CD8-positive, alpha-beta memory T cell (primary cell): Measurements from ENCODE around the gene CCDC187. TPM values are rescaled to one million over a fixed set of nuclear protein-coding genes. Genes with fewer than 3 reads are reported as not detected.

ENCODE experiments used
- CTCF ChIA-PET: fragments of 350-600 bp; sonication (Branson Sonifier 250); formaldehyde crosslinking; loops from one replicate; lab custom pipeline; 2021; ENCODE audit warnings: antibody characterized with exemption; lab: Charles Lee
- POLR2A ChIA-PET: fragments of 350-600 bp; sonication (Branson Sonifier 250); formaldehyde crosslinking; loops from one replicate; lab custom pipeline; 2021; ENCODE audit warnings: antibody characterized with exemption; lab: Charles Lee
- DNase-seq, 5 donors: peaks; one replicate each; pipeline versions ENCODE4 v3.0.0 to v3.0.0-alpha.2; 2020 to 2022; ENCODE audit warnings: mixed read lengths in 1 of 5
- H3K27ac ChIP-seq: one replicate; pipeline ENCODE4 v1.7.0; 2013; ENCODE audit warnings: low read depth, mild to moderate bottlenecking, low read length, moderate library complexity
- H3K27me3 ChIP-seq: 2 replicates; pipeline ENCODE4 v1.7.0; 2013; ENCODE audit warnings: low read length, mild to moderate bottlenecking; ENCODE audit not compliant: insufficient read depth, poor library complexity, severe bottlenecking
- H3K36me3 ChIP-seq: 2 replicates; pipeline ENCODE4 v1.7.0; 2013; ENCODE audit warnings: mild to moderate bottlenecking, low read length, moderate library complexity; ENCODE audit not compliant: insufficient read depth
- H3K4me1 ChIP-seq: 2 replicates; pipeline ENCODE4 v1.7.0; 2013; ENCODE audit warnings: mild to moderate bottlenecking, low read length, moderate library complexity; ENCODE audit not compliant: insufficient read depth
- H3K4me3 ChIP-seq: 2 replicates; pipeline ENCODE4 v1.7.0; 2013; ENCODE audit warnings: mild to moderate bottlenecking, low read length
- H3K9me3 ChIP-seq: 2 replicates; pipeline ENCODE4 v1.7.0; 2013; ENCODE audit warnings: mild to moderate bottlenecking, low read length
- H3K27ac Mint-ChIP-seq, 8 donors: one replicate each; pipeline ENCODE4 v1.8.0; 2020 to 2021; ENCODE audit warnings: mixed read lengths in 8 of 8, mild to moderate bottlenecking in 6 of 8, inconsistent platforms in 3 of 8, moderate library complexity in 3 of 8
- H3K27me3 Mint-ChIP-seq, 2 donors: one replicate each; pipeline ENCODE4 v1.8.0; 2020 to 2021; ENCODE audit warnings: mixed read lengths in 2 of 2, mild to moderate bottlenecking in 1 of 2, moderate library complexity in 1 of 2
- H3K36me3 Mint-ChIP-seq, 3 donors: one replicate each; pipeline ENCODE4 v1.8.0; 2020 to 2021; ENCODE audit warnings: mixed read lengths in 3 of 3, inconsistent platforms in 1 of 3, mild to moderate bottlenecking in 1 of 3
- H3K4me1 Mint-ChIP-seq, 3 donors: one replicate each; pipeline ENCODE4 v1.8.0; 2020 to 2021; ENCODE audit warnings: mixed read lengths in 3 of 3, inconsistent platforms in 1 of 3, mild to moderate bottlenecking in 1 of 3
- H3K4me3 Mint-ChIP-seq, 7 donors: one replicate each; pipeline ENCODE4 v1.8.0; 2020 to 2021; ENCODE audit warnings: mixed read lengths in 7 of 7, mild to moderate bottlenecking in 6 of 7, moderate library complexity in 4 of 7, inconsistent platforms in 2 of 7
- H3K9me3 Mint-ChIP-seq, 5 donors: one replicate each; pipeline ENCODE4 v1.8.0; 2020 to 2022; ENCODE audit warnings: mixed read lengths in 5 of 5, mild to moderate bottlenecking in 3 of 5, moderate library complexity in 2 of 5, inconsistent platforms in 1 of 5
- polyA plus RNA-seq: library from polyadenylated mRNA; unstranded; fragments of 300-500 nt; fragmentation: Illumina TruSeq; gene quantifications from one replicate; pipeline ENCODE4 v1.2.3, GENCODE V29; 2021
- total RNA-seq, 2 experiments: library from RNA; stranded (reverse); gene quantifications; one replicate each; pipeline ENCODE4 v1.2.3, GENCODE V29; 2021

CCDC187 gene
- total and polyA plus RNA-seq, 3 experiments from 2014 or later, result not detected

- Mint-ChIP-seq H3K4me1 (no peaks in the 10 kb centered on the region), H3K9me3 (no peaks in the 10 kb centered on the region), H3K4me3 (no peak overlapping the region), H3K36me3 (no peaks in the 10 kb centered on the region), H3K27me3 (peaks cover 7 to 16% of the 10 kb centered on the region in 2 donors), H3K27ac (no peak overlapping the region)
- H3K27me3 ChIP-seq, result no peaks in the 10 kb centered on the region
- H3K9me3 ChIP-seq, result no peaks in the 10 kb centered on the region
- no peaks in the 10 kb centered on the region for H3K4me1 ChIP-seq
- no peaks in the 10 kb centered on the region for H3K36me3 ChIP-seq
- no peak overlapping the region for H3K4me3 ChIP-seq
- ChIA-PET POLR2A (no interaction called here), CTCF (no interaction called here)
- H3K27ac ChIP-seq, result no peak overlapping the region
- no peak for DNase-seq
These were observed 28.1 kb downstream of the CCDC187 start for GRCh38 chr9:136275655-136276429.

GRCh38 chr9:136274786-136275654 is 28.9 kb downstream of the CCDC187 start:
- Mint-ChIP-seq H3K27ac (no peak overlapping the region), H3K27me3 (peaks cover 7 to 16% of the 10 kb centered on the region in 2 donors), H3K4me3 (no peak overlapping the region), H3K36me3 (no peaks in the 10 kb centered on the region), H3K4me1 (no peaks in the 10 kb centered on the region), H3K9me3 (no peaks in the 10 kb centered on the region)
- ChIA-PET POLR2A (no interaction called here), CTCF (interaction anchor here (0.8 kb wide), 1 partner anchor 9 kb away, joined by 3 read pairs; no protein-coding TSS in a partner anchor)
- Histone ChIP-seq H3K4me1 (no peaks in the 10 kb centered on the region), H3K36me3 (no peaks in the 10 kb centered on the region), H3K4me3 (no peak overlapping the region), H3K9me3 (no peaks in the 10 kb centered on the region), H3K27me3 (no peaks in the 10 kb centered on the region), H3K27ac (no peak overlapping the region)
- no peak for DNase-seq

- no peaks in the 10 kb centered on the region for H3K36me3 ChIP-seq
- no peak overlapping the region for H3K27ac ChIP-seq
- H3K27me3 Mint-ChIP-seq, result peaks cover 7 to 15% of the 10 kb centered on the region in 2 donors
- no peaks in the 10 kb centered on the region for H3K9me3 Mint-ChIP-seq
- ChIA-PET CTCF (interaction anchor here (0.8 kb wide), 1 partner anchor 10 kb away, joined by 3 read pairs; no protein-coding TSS in a partner anchor), POLR2A (no interaction called here)
- no peaks in the 10 kb centered on the region for H3K4me1 ChIP-seq
- no peaks in the 10 kb centered on the region for H3K27me3 ChIP-seq
- no peaks in the 10 kb centered on the region for H3K36me3 Mint-ChIP-seq
- H3K4me3 ChIP-seq, result no peak overlapping the region
- H3K27ac Mint-ChIP-seq, result no peak overlapping the region
- DNase-seq, result no peak
- no peaks in the 10 kb centered on the region for H3K4me1 Mint-ChIP-seq
- no peak overlapping the region for H3K4me3 Mint-ChIP-seq
- H3K9me3 ChIP-seq, result no peaks in the 10 kb centered on the region
These were observed 29.7 kb downstream of the CCDC187 start for GRCh38 chr9:136273921-136274785.

- H3K9me3 Mint-ChIP-seq, result no peaks in the 10 kb centered on the region
- ChIA-PET CTCF (no interaction called here), POLR2A (no interaction called here)
- Histone ChIP-seq H3K4me3 (no peak overlapping the region), H3K36me3 (no peaks in the 10 kb centered on the region), H3K4me1 (no peaks in the 10 kb centered on the region), H3K27ac (no peak overlapping the region), H3K27me3 (no peaks in the 10 kb centered on the region), H3K9me3 (no peaks in the 10 kb centered on the region)
- H3K27ac Mint-ChIP-seq, result no peak overlapping the region
- H3K36me3 Mint-ChIP-seq, result no peaks in the 10 kb centered on the region
- no peak overlapping the region for H3K4me3 Mint-ChIP-seq
- H3K4me1 Mint-ChIP-seq, result no peaks in the 10 kb centered on the region
- DNase-seq, result no peak
- peaks cover 5 to 13% of the 10 kb centered on the region in 2 donors for H3K27me3 Mint-ChIP-seq
These were observed 30.5 kb downstream of the CCDC187 start for GRCh38 chr9:136273244-136273865.

- DNase-seq, result no peak
- Histone ChIP-seq H3K4me1 (peaks cover 7% of the 10 kb centered on the region), H3K36me3 (no peaks in the 10 kb centered on the region), H3K4me3 (no peak overlapping the region), H3K27ac (no peak overlapping the region), H3K27me3 (no peaks in the 10 kb centered on the region), H3K9me3 (no peaks in the 10 kb centered on the region)
- POLR2A ChIA-PET, result no interaction called here
- H3K27me3 Mint-ChIP-seq, result peaks cover 2 to 9% of the 10 kb centered on the region in 2 donors
- H3K4me3 Mint-ChIP-seq, result peak overlapping the region in 1 of 7 donors; percentile 24
- no peaks in the 10 kb centered on the region for H3K36me3 Mint-ChIP-seq
- CTCF ChIA-PET, result no interaction called here
- H3K9me3 Mint-ChIP-seq, result no peaks in the 10 kb centered on the region
- H3K27ac Mint-ChIP-seq, result no peak overlapping the region
- H3K4me1 Mint-ChIP-seq, result peaks cover 0 to 16% (median 4%) of the 10 kb centered on the region in 3 donors
These were observed 33.7 kb downstream of the CCDC187 start for GRCh38 chr9:136270173-136270705.

GRCh38 chr9:136268735-136269134 is 35.2 kb downstream of the CCDC187 start:
- no peaks in the 10 kb centered on the region for H3K9me3 Mint-ChIP-seq
- ChIA-PET POLR2A (no interaction called here), CTCF (no interaction called here)
- peaks cover 0 to 16% (median 4%) of the 10 kb centered on the region in 3 donors for H3K4me1 Mint-ChIP-seq
- H3K27me3 ChIP-seq, result no peaks in the 10 kb centered on the region
- H3K4me3 Mint-ChIP-seq, result peak overlapping the region in 2 of 7 donors; percentile 29 to 74
- H3K4me3 ChIP-seq, result no peak overlapping the region
- no peaks in the 10 kb centered on the region for H3K9me3 ChIP-seq
- peak overlapping the region in 1 of 8 donors; percentile 45 for H3K27ac Mint-ChIP-seq
- H3K4me1 ChIP-seq, result peaks cover 7% of the 10 kb centered on the region
- H3K27ac ChIP-seq, result no peak overlapping the region
- H3K27me3 Mint-ChIP-seq, result peaks cover 0 to 8% of the 10 kb centered on the region in 2 donors
- no peaks in the 10 kb centered on the region for H3K36me3 ChIP-seq
- no peak for DNase-seq
- H3K36me3 Mint-ChIP-seq, result no peaks in the 10 kb centered on the region

GRCh38 chr9:136268318-136268717 is 35.6 kb downstream of the CCDC187 start:
- H3K4me3 Mint-ChIP-seq, result peak overlapping the region in 6 of 7 donors; percentile 58 to 86 (median 78)
- CTCF ChIA-PET, result no interaction called here

More at GRCh38 chr9:136268318-136268717, 35.6 kb downstream of the CCDC187 start:
- DNase-seq, result no peak
- Histone ChIP-seq H3K4me3 (no peak overlapping the region), H3K27ac (no peak overlapping the region), H3K4me1 (peaks cover 7% of the 10 kb centered on the region), H3K9me3 (no peaks in the 10 kb centered on the region), H3K27me3 (no peaks in the 10 kb centered on the region), H3K36me3 (no peaks in the 10 kb centered on the region)
- H3K4me1 Mint-ChIP-seq, result peaks cover 0 to 16% (median 4%) of the 10 kb centered on the region in 3 donors
- peak overlapping the region in 2 of 8 donors; percentile 17 to 50 for H3K27ac Mint-ChIP-seq
- H3K27me3 Mint-ChIP-seq, result peaks cover 0 to 4% of the 10 kb centered on the region in 2 donors
- no peaks in the 10 kb centered on the region for H3K9me3 Mint-ChIP-seq
- no peaks in the 10 kb centered on the region for H3K36me3 Mint-ChIP-seq
- POLR2A ChIA-PET, result interaction anchor here (1.5 kb wide), 1 partner anchor 95 kb away, joined by 5 read pairs; the partner anchor contains the start of gene DNLZ
